GM19372 (cell line): ENCODE results near the gene C1orf87.

Experiments
- ATAC-seq: cut with Tn5 transposase; IDR thresholded peaks from one replicate; pipeline ENCODE4 v1.9.1; 2021; ENCODE audit warnings: mild to moderate bottlenecking, low read depth, moderate library complexity; ENCODE audit not compliant: unreplicated experiment

C1orf87 gene

DNA sequence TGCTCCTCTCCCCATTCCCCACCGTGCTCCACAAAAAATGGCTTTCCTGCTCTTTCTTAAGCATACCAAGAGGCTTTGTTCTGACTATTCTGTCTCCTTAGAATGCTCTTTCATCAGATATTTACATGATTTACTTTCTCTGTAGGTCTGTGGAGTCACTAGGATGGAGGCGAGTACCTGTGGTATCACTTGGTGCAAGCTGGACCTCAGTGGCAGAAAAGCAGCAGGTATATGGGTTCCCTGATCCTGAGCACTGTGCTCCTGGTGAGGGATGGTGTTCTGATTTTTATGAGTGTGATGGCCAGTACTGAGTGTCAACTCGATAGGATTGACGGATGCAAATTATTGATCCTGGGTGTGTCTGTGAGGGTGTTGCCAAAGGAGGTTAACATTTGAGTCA is 10.0 kb downstream of the C1orf87 start:
- no peak for ATAC-seq

- ATAC-seq, result no peak
Observed at GRCh38 chr1:60059468-60059867, 14.1 kb downstream of the C1orf87 start.

DNA sequence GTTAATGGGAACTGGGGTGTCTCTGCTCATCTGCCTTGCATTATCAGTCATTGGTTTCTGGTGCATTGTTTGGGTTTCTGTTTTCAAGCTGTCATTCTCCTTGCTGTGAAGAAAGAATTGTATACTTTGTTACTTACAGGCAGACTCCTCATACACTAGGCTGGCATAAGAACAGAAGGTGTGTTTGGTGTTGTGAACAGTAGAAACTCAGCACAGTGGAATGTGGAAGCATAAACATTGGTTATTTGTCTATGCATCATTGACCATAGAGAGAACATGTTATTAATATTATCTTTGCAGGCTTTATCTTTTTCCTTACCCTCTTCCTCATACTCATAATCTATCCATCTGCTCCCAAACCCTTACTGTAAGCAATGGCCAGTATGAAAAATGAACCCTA is 18.2 kb downstream of the C1orf87 start:
- no peak for ATAC-seq

GRCh38 chr1:60054374-60054773 is 19.2 kb downstream of the C1orf87 start:
- no peak for ATAC-seq

GRCh38 chr1:60052601-60053000 is 21.0 kb downstream of the C1orf87 start:
- ATAC-seq, result no peak

GRCh38 chr1:60051191-60051590 is 22.4 kb downstream of the C1orf87 start:
- no peak for ATAC-seq

DNA sequence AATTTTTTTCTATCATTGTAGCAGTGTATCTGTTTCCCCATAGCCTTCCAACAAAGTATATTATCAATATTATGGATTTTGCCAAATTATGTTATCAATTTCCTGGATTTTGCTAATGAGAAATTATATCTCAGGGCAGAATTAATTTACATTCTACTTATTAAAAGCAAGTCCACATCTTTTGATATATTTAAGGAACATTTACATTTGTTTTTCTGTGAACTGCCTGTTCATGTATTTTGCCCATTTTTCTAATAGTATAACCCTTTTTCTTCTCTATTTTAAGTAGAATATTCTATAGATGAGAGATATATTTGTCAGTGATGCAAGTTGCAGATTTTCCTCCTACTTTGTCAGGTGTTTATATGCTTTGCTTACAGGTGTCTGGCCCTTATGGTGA is 24.4 kb downstream of the C1orf87 start:
- ATAC-seq, result no peak

- no peak for ATAC-seq
Observed at GRCh38 chr1:60044881-60045280, 28.7 kb downstream of the C1orf87 start.

GRCh38 chr1:60041783-60042182 is 31.8 kb downstream of the C1orf87 start:
- no peak for ATAC-seq

- ATAC-seq, result no peak
Observed at GRCh38 chr1:60037669-60038068, 35.9 kb downstream of the C1orf87 start.

- no peak for ATAC-seq
Observed at GRCh38 chr1:60036856-60037460, 36.6 kb downstream of the C1orf87 start.

- no peak for ATAC-seq
Observed at GRCh38 chr1:60035921-60036320, 37.6 kb downstream of the C1orf87 start.

DNA sequence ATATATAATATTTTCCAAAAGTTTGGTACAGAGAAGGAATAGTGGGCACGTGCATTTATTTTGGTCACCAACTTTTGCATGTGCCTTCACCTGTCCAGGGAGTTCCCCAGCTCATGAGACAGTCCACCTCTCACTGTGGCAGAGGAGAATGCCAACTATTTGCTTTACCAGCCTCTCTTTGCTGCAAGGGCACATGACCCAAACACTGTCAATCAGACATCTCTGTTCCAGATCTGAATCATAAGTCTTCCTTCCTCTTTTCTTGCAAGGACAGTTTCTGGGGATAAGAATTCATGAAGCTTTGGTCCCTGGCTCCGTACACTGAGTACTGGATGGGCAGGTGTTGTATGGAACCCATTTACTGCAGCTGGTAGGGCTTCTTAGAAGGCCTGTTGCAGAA is 38.6 kb downstream of the C1orf87 start:
- ATAC-seq, result no peak

DNA sequence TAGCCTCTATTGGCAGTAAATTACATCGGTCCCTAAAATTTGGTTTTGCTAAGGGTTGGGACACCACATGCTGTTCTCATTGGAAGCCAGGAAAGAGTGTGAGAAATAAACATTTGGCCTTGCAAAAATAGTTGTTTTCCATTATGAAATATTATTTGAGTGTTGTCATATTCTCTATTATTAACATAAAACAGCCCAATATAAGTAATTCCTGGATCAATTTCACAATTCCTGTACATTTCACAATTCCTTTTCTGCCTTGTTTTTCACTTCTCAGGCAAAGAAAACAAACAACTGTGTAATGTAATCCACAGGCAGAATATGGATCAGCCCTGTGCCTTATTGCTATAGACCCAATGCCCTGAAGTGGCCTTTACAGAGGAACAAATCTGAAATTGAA is 40.5 kb downstream of the C1orf87 start:
- no peak for ATAC-seq

DNA sequence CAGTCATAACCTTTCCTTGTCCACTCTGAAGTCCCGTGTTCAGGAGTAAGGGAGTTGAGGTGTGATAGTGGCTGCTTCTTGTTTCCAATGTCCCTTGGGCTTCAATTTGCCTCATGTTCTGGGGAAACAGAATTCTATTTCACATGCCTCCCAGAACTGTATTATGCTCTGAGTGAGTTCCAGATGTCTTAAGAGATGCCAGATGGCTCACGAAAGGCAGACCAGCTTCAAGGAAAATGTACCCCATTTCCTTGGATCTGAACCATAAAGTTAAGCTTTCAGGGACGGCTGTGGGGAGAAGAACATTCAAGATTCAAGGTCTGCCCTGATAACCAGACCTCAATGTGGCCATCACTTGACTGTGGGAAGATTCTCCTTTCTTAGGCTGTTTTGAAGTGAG is 42.4 kb downstream of the C1orf87 start:
- no peak for ATAC-seq

DNA sequence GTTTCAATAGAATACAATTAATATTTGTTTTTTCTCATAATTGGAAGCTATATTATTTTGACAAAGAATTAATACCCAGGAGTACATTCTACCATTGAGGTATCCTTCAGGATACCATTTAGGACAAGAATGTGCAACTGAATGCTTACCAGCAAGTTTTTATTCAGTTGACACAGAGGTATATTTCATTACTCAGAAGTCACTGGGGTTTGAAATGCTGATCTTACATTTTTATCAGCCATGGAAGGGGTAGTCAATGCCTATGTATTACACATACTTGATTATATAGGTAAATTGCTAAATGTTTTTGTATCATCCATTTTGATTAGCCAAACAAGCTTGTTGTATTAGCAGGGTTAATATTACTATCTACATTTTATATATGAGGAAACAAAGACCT is 48.0 kb downstream of the C1orf87 start:
- ATAC-seq, result no peak

DNA sequence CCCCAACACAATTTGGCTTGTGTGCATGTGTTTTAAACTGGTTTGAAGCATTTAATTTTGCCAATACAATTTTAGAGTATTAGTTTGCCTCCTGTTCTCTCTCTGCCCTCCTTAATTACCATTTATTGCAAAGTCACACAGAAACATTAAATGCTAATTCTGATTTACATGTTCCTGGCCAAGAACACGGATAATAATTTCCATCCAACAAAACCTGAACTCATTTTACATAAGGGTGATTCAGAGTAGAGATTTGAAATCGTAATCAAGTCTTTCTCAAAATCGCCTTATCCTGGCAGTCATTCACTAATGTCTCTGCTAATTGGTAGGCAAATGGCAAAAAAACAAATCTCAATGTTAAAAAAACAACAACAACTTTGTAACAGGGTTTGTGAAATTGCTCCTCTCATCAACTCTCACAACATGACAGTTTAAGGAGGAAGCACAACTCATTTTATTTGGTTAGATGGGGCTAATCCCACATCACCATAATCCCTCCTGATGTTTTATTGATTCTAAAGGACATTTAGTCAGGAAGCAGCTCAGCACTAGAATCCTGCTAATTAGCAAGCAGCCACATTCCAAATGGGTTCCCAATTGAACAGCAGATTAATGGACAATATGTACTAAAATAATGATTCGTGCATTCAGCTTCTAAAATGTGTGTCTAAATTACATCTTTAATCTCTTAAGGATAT is 55.9 kb downstream of the C1orf87 start:
- ATAC-seq, result no peak

GRCh38 chr1:60010690-60011089 is 62.9 kb downstream of the C1orf87 start:
- no peak for ATAC-seq

DNA sequence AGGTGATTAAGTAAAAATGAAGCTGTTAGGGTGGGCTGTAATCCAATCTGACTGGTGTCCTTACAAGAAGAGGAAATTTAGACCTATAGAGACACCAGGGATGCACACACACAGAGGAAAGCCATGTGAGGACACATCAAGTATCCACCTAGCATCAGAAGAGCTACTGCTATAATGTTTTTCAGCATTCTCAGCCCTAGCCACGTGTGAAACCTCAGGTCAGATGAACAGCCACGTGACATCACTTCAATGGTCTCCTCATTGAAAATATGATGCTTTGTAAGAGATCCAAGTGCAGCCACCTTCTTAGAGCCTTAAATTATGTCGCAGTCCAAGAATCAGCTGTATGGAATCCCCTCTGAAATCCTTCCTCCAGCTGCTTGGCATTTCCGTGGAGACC is 65.1 kb downstream of the C1orf87 start:
- no peak for ATAC-seq

DNA sequence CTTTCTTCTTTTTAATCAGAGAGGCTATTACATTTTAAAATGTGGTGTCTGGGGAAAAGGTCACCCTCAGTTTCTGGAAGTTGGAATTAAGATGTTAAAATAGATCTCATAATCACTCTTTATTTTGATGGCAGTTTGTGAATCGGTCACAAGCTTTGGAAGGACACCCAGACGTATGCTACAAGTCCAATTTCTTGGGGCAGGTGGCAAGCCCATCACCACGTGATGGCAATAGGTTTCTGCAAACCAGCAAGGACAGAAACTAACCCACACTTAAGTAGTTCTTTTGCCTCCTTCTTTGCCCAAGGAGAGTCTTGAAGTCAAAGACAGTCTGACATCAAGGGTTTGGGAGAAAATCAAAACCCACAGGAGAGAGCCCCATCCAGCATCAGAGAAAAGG is 72.9 kb downstream of the C1orf87 start:
- no peak for ATAC-seq

- ATAC-seq, result no peak
Observed at GRCh38 chr1:59999746-60000145, 73.8 kb downstream of the C1orf87 start.

GRCh38 chr1:59999006-59999405 is 74.6 kb downstream of the C1orf87 start:
- no peak for ATAC-seq
